Caco-2 (cell line): ENCODE data around the gene PPP2R3A. TPM values are rescaled to one million over a fixed set of nuclear protein-coding genes. Genes with fewer than 3 reads are reported as not detected.

Source experiments
- BruUV-seq: library from RNA; stranded (reverse); fragments of 400-500 nt; replicated peaks from 2 replicates; lab custom pipeline; 2021; lab: Mats Ljungman, UMichigan
- CTCF ChIA-PET: fragments of 300-600 bp; sonication (Branson Sonifier 250); formaldehyde crosslinking; loops from one replicate; lab custom pipeline; 2022; ENCODE audit warnings: antibody characterized with exemption; lab: Charles Lee
- POLR2A ChIA-PET: fragments of 300-600 bp; sonication (Branson Sonifier 250); formaldehyde crosslinking; loops from one replicate; lab custom pipeline; 2022; ENCODE audit warnings: antibody characterized with exemption; lab: Charles Lee
- DNase-seq, 2 experiments: peaks; one replicate each; pipeline versions ENCODE4 v3.0.0 to v3.0.0-alpha.2; 2020 to 2022
- H3K27me3 ChIP-seq: replicated peaks from 2 replicates; pipeline ENCODE4 v1.6.0; 2011; ENCODE audit warnings: low read length; ENCODE audit not compliant: control insufficient read depth, insufficient read depth
- H3K36me3 ChIP-seq: 2 replicates; pipeline ENCODE4 v1.5.1; 2011; ENCODE audit warnings: low read length; ENCODE audit not compliant: control insufficient read depth, insufficient read depth
- H3K4me1 ChIP-seq: fragments of 250-450 bp; sonication (Bioruptor Pico); 2 replicates; pipeline ENCODE4 v1.5.1; 2020; ENCODE audit warnings: mild to moderate bottlenecking
- H3K4me3 ChIP-seq: 2 replicates; pipeline ENCODE4 v1.5.1; 2011; ENCODE audit warnings: low read depth, mild to moderate bottlenecking, control low read depth, low read length
- H3K9me3 ChIP-seq: fragments of 250-450 bp; sonication (Bioruptor Pico); 2 replicates; pipeline ENCODE4 v1.5.1; 2020; ENCODE audit warnings: mild to moderate bottlenecking, moderate library complexity
- H3K27ac Mint-ChIP-seq: one replicate; pipeline ENCODE4 v1.8.0; 2022; ENCODE audit warnings: mixed read lengths; ENCODE audit not compliant: unreplicated experiment
- H3K27me3 Mint-ChIP-seq: one replicate; pipeline ENCODE4 v1.8.0; 2022; ENCODE audit warnings: mixed read lengths; ENCODE audit not compliant: insufficient read depth, unreplicated experiment
- H3K36me3 Mint-ChIP-seq: one replicate; pipeline ENCODE4 v1.8.0; 2022; ENCODE audit warnings: mild to moderate bottlenecking, mixed read lengths; ENCODE audit not compliant: insufficient read depth, unreplicated experiment
- H3K4me1 Mint-ChIP-seq: one replicate; pipeline ENCODE4 v1.8.0; 2022; ENCODE audit warnings: low read depth, mixed read lengths; ENCODE audit not compliant: unreplicated experiment
- H3K4me3 Mint-ChIP-seq: one replicate; pipeline ENCODE4 v1.8.0; 2022; ENCODE audit warnings: mild to moderate bottlenecking, moderate library complexity, mixed read lengths; ENCODE audit not compliant: unreplicated experiment
- H3K9me3 Mint-ChIP-seq: one replicate; pipeline ENCODE4 v1.8.0; 2022; ENCODE audit warnings: mixed read lengths; ENCODE audit not compliant: unreplicated experiment
- CTCF ChIP-seq, 2 experiments: fragments of 200-600 bp in 1 of 2; IDR thresholded peaks; 1 replicate in 1 of 2; 2 replicates in 1 of 2; pipeline versions ENCODE4 v1.5.1 to v1.8.0; 2011 to 2022; ENCODE audit warnings: antibody characterized with exemption in 1 of 2, control low read depth in 1 of 2, inconsistent platforms in 1 of 2, low read depth in 1 of 2, low read length in 1 of 2, mild to moderate bottlenecking in 1 of 2, moderate library complexity in 1 of 2; ENCODE audit not compliant: insufficient read depth in 1 of 2, severe bottlenecking in 1 of 2, unreplicated experiment in 1 of 2
- intact Hi-C: fragments of 100-400 bp; cut with micrococcal nuclease; formaldehyde crosslinking; loops from one replicate; pipeline ENCODE4 v1.10.0; 2022; ENCODE audit not compliant: unreplicated experiment
- total RNA-seq: library from RNA; stranded (reverse); gene quantifications from 2 replicates; pipeline ENCODE4 v1.2.3, GENCODE V29; 2022

The PPP2R3A gene
- total RNA-seq, 1 experiment from 2014 or later = 9.5 TPM

GRCh38 chr3:135982404-135982761 is 16.9 kb downstream of the PPP2R3A start:
- no peaks in the 10 kb centered on the region for H3K27me3 ChIP-seq
- Mint-ChIP-seq H3K27me3 (no peaks in the 10 kb centered on the region), H3K27ac (no peak overlapping the region)

GRCh38 chr3:135982922-135983581 is 17.5 kb downstream of the PPP2R3A start:
- no peak overlapping the region for H3K4me3 ChIP-seq
- no peaks in the 10 kb centered on the region for H3K27me3 ChIP-seq
- no peak for DNase-seq
- H3K27ac Mint-ChIP-seq = no peak overlapping the region
- no peaks in the 10 kb centered on the region for H3K9me3 Mint-ChIP-seq
- ChIA-PET POLR2A (no interaction called here), CTCF (no interaction called here)
- no peaks in the 10 kb centered on the region for H3K27me3 Mint-ChIP-seq
- peaks cover 7% of the 10 kb centered on the region for H3K4me1 Mint-ChIP-seq
- H3K4me3 Mint-ChIP-seq = no peak overlapping the region
- no peaks in the 10 kb centered on the region for H3K36me3 ChIP-seq
- no peaks in the 10 kb centered on the region for H3K36me3 Mint-ChIP-seq
- TF ChIP-seq CTCF (IDR thresholded peaks at IDR 0.05; ENCODE audit: insufficient read depth in 1 of 2, low read depth in 1 of 2, low read length in 1 of 2, severe bottlenecking in 1 of 2, unreplicated experiment in 1 of 2) = no peak
- intact Hi-C loops = no loop called here
- BruUV-seq = no TSS peak
- H3K9me3 ChIP-seq = no peaks in the 10 kb centered on the region
- no peaks in the 10 kb centered on the region for H3K4me1 ChIP-seq

More at GRCh38 chr3:135982404-135982761, 16.9 kb downstream of the PPP2R3A start:
- H3K4me3 Mint-ChIP-seq = no peak overlapping the region
- H3K9me3 Mint-ChIP-seq = no peaks in the 10 kb centered on the region
- no peak for TF ChIP-seq CTCF (IDR thresholded peaks at IDR 0.05; ENCODE audit: insufficient read depth in 1 of 2, low read depth in 1 of 2, low read length in 1 of 2, severe bottlenecking in 1 of 2, unreplicated experiment in 1 of 2)
- Histone ChIP-seq H3K4me1 (no peaks in the 10 kb centered on the region), H3K4me3 (no peak overlapping the region), H3K36me3 (no peaks in the 10 kb centered on the region), H3K9me3 (no peaks in the 10 kb centered on the region)
- CTCF ChIA-PET = no interaction called here
- POLR2A ChIA-PET = no interaction called here
- H3K4me1 Mint-ChIP-seq = peaks cover 7% of the 10 kb centered on the region
- BruUV-seq = no TSS peak
- no peaks in the 10 kb centered on the region for H3K36me3 Mint-ChIP-seq
- no peak for DNase-seq
- intact Hi-C loops = no loop called here

- TF ChIP-seq CTCF (IDR thresholded peaks at IDR 0.05; ENCODE audit: insufficient read depth in 1 of 2, low read depth in 1 of 2, low read length in 1 of 2, severe bottlenecking in 1 of 2, unreplicated experiment in 1 of 2) = no peak
- intact Hi-C loops = no loop called here
- ChIA-PET CTCF (no interaction called here), POLR2A (no interaction called here)
- H3K4me1 ChIP-seq = peaks cover 11% of the 10 kb centered on the region; the same call in 1 of the 2 replicates
- no peaks in the 10 kb centered on the region for H3K27me3 ChIP-seq
- no TSS peak for BruUV-seq
- H3K27me3 Mint-ChIP-seq = no peaks in the 10 kb centered on the region
- peaks cover 3% of the 10 kb centered on the region for H3K36me3 Mint-ChIP-seq
- DNase-seq = no peak
- H3K27ac Mint-ChIP-seq = no peak overlapping the region
- no peaks in the 10 kb centered on the region for H3K9me3 Mint-ChIP-seq
- H3K4me3 ChIP-seq = no peak overlapping the region
- H3K36me3 ChIP-seq = no peaks in the 10 kb centered on the region
- H3K4me1 Mint-ChIP-seq = peaks cover 10% of the 10 kb centered on the region
- H3K9me3 ChIP-seq = no peaks in the 10 kb centered on the region
- no peak overlapping the region for H3K4me3 Mint-ChIP-seq
Measured at GRCh38 chr3:135987661-135988060, 22.1 kb downstream of the PPP2R3A start.
